HepG2 (cell line): ENCODE data around the gene CDC23. TPM values are rescaled to one million over a fixed set of nuclear protein-coding genes. Genes with fewer than 3 reads are reported as not detected.

ENCODE experiments used
- ATAC-seq: fragments of 200-7000 bp; cut with Tn5 transposase; 3 replicates; pipeline ENCODE4 v1.9.1; 2020; ENCODE audit warnings: mild to moderate bottlenecking, moderate library complexity
- BruUV-seq: library from RNA; stranded (reverse); fragments of 400-500 nt; replicated peaks from 2 replicates; lab custom pipeline; 2021; lab: Mats Ljungman, UMichigan
- CTCF ChIA-PET: fragments of 300-600 bp; formaldehyde crosslinking; extraction: SDS; loops from one replicate; lab custom pipeline; 2021; ENCODE audit warnings: low total read pairs, inconsistent platforms, low intra/inter-chr PET ratio; lab: Yijun Ruan, JAX
- POLR2A ChIA-PET: fragments of 350-600 bp; sonication (Branson Sonifier 250); formaldehyde crosslinking; loops from one replicate; lab custom pipeline; 2020; ENCODE audit warnings: antibody characterized with exemption, inconsistent platforms; lab: Yijun Ruan, JAX
- DNase-seq: peaks from one replicate; pipeline ENCODE4 v3.0.0-alpha.2; 2015; ENCODE audit warnings: low spot score
- FAIRE-seq: peaks from 3 replicates; lab custom pipeline; 2011; peaks lifted over from hg19 to GRCh38; lab: Jason Lieb, UNC
- H2AFZ ChIP-seq: one replicate; pipeline ENCODE4 v1.6.1; 2011; ENCODE audit warnings: low read length, inconsistent platforms
- H3K27ac ChIP-seq: fragments of 300-600 bp; 3 replicates; pipeline ENCODE4 v1.8.0; 2011; ENCODE audit warnings: mixed run types, mild to moderate bottlenecking, mixed read lengths, low read length, inconsistent platforms; ENCODE audit not compliant: insufficient read depth; ENCODE audit errors: extremely low read length
- H3K27me3 ChIP-seq, 2 experiments: fragments of 200-600 bp in 1 of 2; 2 replicates in 1 of 2; 3 replicates in 1 of 2; pipeline versions ENCODE4 v1.6.0 to v1.8.0; 2011; ENCODE audit warnings: low read length in 2 of 2, mild to moderate bottlenecking in 2 of 2, moderate library complexity in 2 of 2, inconsistent platforms in 1 of 2; ENCODE audit not compliant: insufficient read depth in 2 of 2, control insufficient read depth in 1 of 2
- H3K36me3 ChIP-seq, 2 experiments: fragments of 200-600 bp in 1 of 2; replicated peaks in 1 of 2; 2 replicates in 1 of 2; 3 replicates in 1 of 2; pipeline versions ENCODE4 v1.5.1 to v1.8.0; 2011; ENCODE audit warnings: low read length in 2 of 2, inconsistent platforms in 1 of 2; ENCODE audit not compliant: insufficient read depth in 2 of 2, control insufficient read depth in 1 of 2
- H3K4me1 ChIP-seq: 2 replicates; pipeline ENCODE4 v1.5.1; 2012; ENCODE audit warnings: low read length, inconsistent platforms; ENCODE audit not compliant: insufficient read depth
- H3K4me2 ChIP-seq: 2 replicates; pipeline ENCODE4 v1.6.0; 2011; ENCODE audit warnings: low read depth, low read length, inconsistent platforms
- H3K4me3 ChIP-seq, 3 experiments: fragments of 200-600 bp in 1 of 3; sonication (generic), shearing (Covaris generic) in 1 of 3; replicated peaks in 1 of 3; 2 replicates each; pipeline ENCODE4 v1.5.1; 2011 to 2016; ENCODE audit warnings: low read length in 3 of 3, inconsistent platforms in 2 of 3, low read depth in 2 of 3, mild to moderate bottlenecking in 2 of 3, control low read depth in 1 of 3, mixed read lengths in 1 of 3; ENCODE audit not compliant: insufficient read depth in 1 of 3
- H3K79me2 ChIP-seq: one replicate; pipeline ENCODE4 v1.6.1; 2011; ENCODE audit warnings: low read length, inconsistent platforms; ENCODE audit not compliant: insufficient read depth
- H3K9ac ChIP-seq: 2 replicates; pipeline ENCODE4 v1.6.0; 2011; ENCODE audit warnings: mild to moderate bottlenecking, low read depth, low read length, inconsistent platforms; ENCODE audit not compliant: insufficient read depth
- H3K9me3 ChIP-seq: 2 replicates; pipeline ENCODE4 v1.5.1; 2012; ENCODE audit warnings: mild to moderate bottlenecking, low read length
- H4K20me1 ChIP-seq: 2 replicates; pipeline ENCODE4 v1.6.0; 2011; ENCODE audit warnings: inconsistent platforms, mild to moderate bottlenecking, low read length, moderate library complexity; ENCODE audit not compliant: insufficient read depth
- MIER3 ChIP-seq: IDR thresholded peaks from 2 replicates; pipeline ENCODE4 v1.6.1; 2016; ENCODE audit warnings: missing compliant biosample characterization, borderline replicate concordance
- MTF2 ChIP-seq: sonication (generic); formaldehyde crosslinking; IDR thresholded peaks from 2 replicates; pipeline ENCODE4 v1.5.0; 2020; ENCODE audit warnings: missing genetic modification reagents, borderline replicate concordance
- NONO ChIP-seq, 2 experiments: fragments of 450-650 bp in 1 of 2; sonication (generic) in 1 of 2; formaldehyde crosslinking in 1 of 2; IDR thresholded peaks in 1 of 2; conservative IDR thresholded peaks in 1 of 2; 2 replicates each; pipeline versions ENCODE4 v1.6.1 to v1.8.0; 2017 to 2022; ENCODE audit warnings: mild to moderate bottlenecking in 1 of 2, missing genetic modification reagents in 1 of 2, moderate library complexity in 1 of 2
- ZNF225 ChIP-seq: sonication (generic); formaldehyde crosslinking; IDR thresholded peaks from 2 replicates; pipeline ENCODE4 v1.4.0; 2020; ENCODE audit warnings: mild to moderate bottlenecking, missing genetic modification reagents
- ZNF547 ChIP-seq: sonication (generic); formaldehyde crosslinking; IDR thresholded peaks from 2 replicates; pipeline ENCODE4 v1.5.1; 2020; ENCODE audit warnings: mild to moderate bottlenecking, missing genetic modification reagents
- ZNF670 ChIP-seq: sonication (generic); formaldehyde crosslinking; IDR thresholded peaks from 2 replicates; pipeline ENCODE4 v1.8.0; 2022; ENCODE audit warnings: mild to moderate bottlenecking, missing genetic modification reagents, borderline replicate concordance
- WGBS: methylation state at CpG from one replicate; pipeline ENCODE4 v1.1.6; 2017; ENCODE audit warnings: low lambda C conversion rate; 5-methylcytosine and 5-hydroxymethylcytosine counted together
- in situ Hi-C: cut with HindIII; loops from 2 replicates; pipeline ENCODE4 v1.10.0; 2017; ENCODE audit warnings: low pct_unique_long_range_greater_than_20kb; ENCODE audit not compliant: extremely low pct_ligation_motif_present
- intact Hi-C: fragments of 100-400 bp; cut with micrococcal nuclease; formaldehyde crosslinking; loops from one replicate; pipeline ENCODE4 v1.10.0; 2022; ENCODE audit not compliant: unreplicated experiment
- polyA plus RNA-seq, 8 experiments: library from polyadenylated mRNA; depleted of rRNA in 3 of 8; stranded (reverse) in 7 of 8; unstranded in 1 of 8; fragments of >200 nt; fragmentation: Illumina TruSeq in 4 of 8; extraction: Trizol in 4 of 8; gene quantifications; 2 replicates each; pipeline versions ENCODE4 v1.2.1 to v1.2.3, GENCODE V29; 2011 to 2016; ENCODE audit warnings: low read depth in 4 of 8, missing spikeins in 1 of 8, mixed read lengths in 1 of 8; ENCODE audit not compliant: insufficient read depth in 1 of 8
- total RNA-seq, 5 experiments: library from RNA; depleted of rRNA; stranded (reverse); fragments of >200 nt; fragmentation: Illumina TruSeq; extraction: Trizol; gene quantifications; 2 replicates each; pipeline ENCODE4 v1.2.3, GENCODE V29; 2016; ENCODE audit warnings: low read depth in 1 of 5

Gene CDC23
- total and polyA plus RNA-seq, 2 of the 13 experiments (the other 11 are each of a cell fraction or from before 2014, with no cell fraction given), result 38.3 to 47.7 TPM

GRCh38 chr5:138186002-138186447, 27.1 kb downstream of the CDC23 start:
- Histone ChIP-seq H3K9ac (no peak overlapping the region), H3K9me3 (no peaks in the 10 kb centered on the region), H3K4me1 (peaks cover 4% of the 10 kb centered on the region), H3K27me3 (no peaks in the 10 kb centered on the region), H3K4me3 (no peak overlapping the region), H3K79me2 (no peaks in the 10 kb centered on the region), H4K20me1 (no peaks in the 10 kb centered on the region), H3K27ac (no peak overlapping the region), H3K36me3 (peaks cover 29 to 91% of the 10 kb centered on the region in 2 experiments), H3K4me2 (no peak overlapping the region), H2AFZ (no peak overlapping the region)
- 98% methylated on average over 2 of the region's 2 CpGs for WGBS
- ATAC-seq (no peak), FAIRE-seq (no peak), DNase-seq (no peak)
- BruUV-seq, result no TSS peak
- ChIA-PET CTCF (no interaction called here), POLR2A (no interaction called here)
- intact Hi-C loops, result no loop called here
- in situ Hi-C loops, result loop anchor here (25.0 kb wide), 1 partner anchor 226 kb away; no protein-coding TSS in a partner anchor
- TF ChIP-seq MTF2 (CRISPR knock-in tag), result no peak
- no peak for TF ChIP-seq ZNF547 (CRISPR knock-in tag)
- no peak for TF ChIP-seq MIER3 (CRISPR knock-in tag)
- no peak for TF ChIP-seq NONO (IDR thresholded peaks at IDR 0.05)
- no peak for TF ChIP-seq NONO (CRISPR knock-in tag; conservative IDR thresholded peaks at IDR 0.05)
- TF ChIP-seq ZNF670 (CRISPR knock-in tag), result no peak

GRCh38 chr5:138182808-138183207, 30.3 kb downstream of the CDC23 start:
- intact Hi-C loops, result no loop called here
- ChIA-PET POLR2A (interaction anchor here (1.2 kb wide), 1 partner anchor 31 kb away, joined by 3 read pairs; the partner anchor contains the start of gene CDC23), CTCF (no interaction called here)
- H3K27me3 ChIP-seq, result no peaks in the 10 kb centered on the region; a peak in 1 of 5 replicates
- H4K20me1 ChIP-seq, result no peaks in the 10 kb centered on the region
- 94% methylated on average over 6 of the region's 6 CpGs for WGBS
- H2AFZ ChIP-seq, result no peak overlapping the region
- in situ Hi-C loops, result loop anchor here (25.0 kb wide), 1 partner anchor 229 kb away; no protein-coding TSS in a partner anchor
- FAIRE-seq (no peak), DNase-seq (no peak)
- no peak overlapping the region for H3K9ac ChIP-seq
- H3K79me2 ChIP-seq, result peaks cover 20% of the 10 kb centered on the region
- H3K9me3 ChIP-seq, result no peaks in the 10 kb centered on the region
- TF ChIP-seq ZNF225 (CRISPR knock-in tag), result no peak
- TF ChIP-seq, all 625 proteins: peak for 0
- no TSS peak for BruUV-seq
- Histone ChIP-seq H3K4me2 (no peak overlapping the region), H3K4me3 (no peak overlapping the region), H3K36me3 (peaks cover 21 to 66% of the 10 kb centered on the region in 2 experiments), H3K4me1 (peaks cover 18% of the 10 kb centered on the region), H3K27ac (no peak overlapping the region)
- no peak for ATAC-seq
